ENCODE results near the gene NFATC1. TPM values are rescaled to one million over a fixed set of nuclear protein-coding genes. Genes with fewer than 3 reads are reported as not detected.

Gene NFATC1
- total RNA-seq, 2 donors from 2014 or later: 19.0 to 20.2 TPM

- Histone ChIP-seq H3K27ac (no peak overlapping the region), H3K4me1 (peaks cover 0 to 9% of the 10 kb centered on the region in 2 donors), H3K36me3 (peaks cover 7% of the 10 kb centered on the region), H3K4me3 (no peak overlapping the region), H3K9me3 (no peaks in the 10 kb centered on the region), H3K27me3 (no peaks in the 10 kb centered on the region)
- TF ChIP-seq, protein P1, sequence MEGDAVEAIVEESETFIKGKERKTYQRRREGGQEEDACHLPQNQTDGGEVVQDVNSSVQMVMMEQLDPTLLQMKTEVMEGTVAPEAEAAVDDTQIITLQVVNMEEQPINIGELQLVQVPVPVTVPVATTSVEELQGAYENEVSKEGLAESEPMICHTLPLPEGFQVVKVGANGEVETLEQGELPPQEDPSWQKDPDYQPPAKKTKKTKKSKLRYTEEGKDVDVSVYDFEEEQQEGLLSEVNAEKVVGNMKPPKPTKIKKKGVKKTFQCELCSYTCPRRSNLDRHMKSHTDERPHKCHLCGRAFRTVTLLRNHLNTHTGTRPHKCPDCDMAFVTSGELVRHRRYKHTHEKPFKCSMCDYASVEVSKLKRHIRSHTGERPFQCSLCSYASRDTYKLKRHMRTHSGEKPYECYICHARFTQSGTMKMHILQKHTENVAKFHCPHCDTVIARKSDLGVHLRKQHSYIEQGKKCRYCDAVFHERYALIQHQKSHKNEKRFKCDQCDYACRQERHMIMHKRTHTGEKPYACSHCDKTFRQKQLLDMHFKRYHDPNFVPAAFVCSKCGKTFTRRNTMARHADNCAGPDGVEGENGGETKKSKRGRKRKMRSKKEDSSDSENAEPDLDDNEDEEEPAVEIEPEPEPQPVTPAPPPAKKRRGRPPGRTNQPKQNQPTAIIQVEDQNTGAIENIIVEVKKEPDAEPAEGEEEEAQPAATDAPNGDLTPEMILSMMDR (IDR thresholded peaks at IDR 0.05): no peak
- DNase-seq (ENCODE audit: low spot score): no peak
Observed at GRCh38 chr18:79426376-79427300, 30.9 kb downstream of the NFATC1 start.

DNA sequence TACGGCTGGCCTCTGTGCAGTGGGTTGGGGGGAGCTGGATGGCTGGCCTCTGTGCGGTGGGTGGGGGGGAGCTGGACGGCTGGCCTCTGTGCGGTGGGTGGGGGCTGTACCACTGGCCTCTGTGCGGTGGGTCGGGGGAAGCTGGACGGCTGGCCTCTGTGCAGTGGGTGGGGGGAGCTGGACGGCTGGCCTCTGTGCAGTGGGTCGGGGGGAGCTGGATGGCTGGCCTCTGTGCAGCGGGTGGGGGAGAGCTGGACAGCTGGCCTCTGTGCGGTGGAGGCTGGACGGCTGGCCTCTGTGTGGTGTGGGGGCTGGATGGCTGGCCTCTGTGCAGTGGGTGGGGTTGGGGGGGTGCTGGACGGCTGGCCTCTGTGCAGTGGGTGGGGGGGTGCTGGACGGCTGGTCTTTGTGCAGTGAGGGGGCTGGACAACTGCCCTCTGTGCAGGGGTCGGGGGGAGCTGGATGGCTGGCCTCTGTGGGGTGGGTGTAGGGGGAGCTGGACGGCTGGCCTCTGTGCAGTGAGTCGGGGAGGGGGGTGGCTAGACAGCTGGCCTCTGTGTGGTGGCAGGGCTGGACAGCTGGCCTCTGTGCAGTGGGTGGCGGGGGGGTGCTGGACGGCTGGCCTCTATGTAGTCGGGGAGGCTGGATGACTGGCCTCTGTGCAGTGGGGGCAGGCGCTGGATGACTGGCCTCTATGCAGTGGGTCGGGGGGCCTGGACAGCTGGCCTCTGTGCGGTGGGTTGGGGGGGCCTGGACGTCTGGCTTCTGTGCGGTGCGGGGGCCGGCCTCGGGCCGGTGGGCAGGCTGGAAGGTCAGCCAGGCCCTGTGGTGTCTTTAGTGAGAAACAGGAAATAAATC is 31.9 kb downstream of the NFATC1 start:
- Histone ChIP-seq H3K36me3 (peaks cover 6% of the 10 kb centered on the region), H3K27ac (no peak overlapping the region), H3K9me3 (no peaks in the 10 kb centered on the region), H3K4me1 (peaks cover 0 to 9% of the 10 kb centered on the region in 2 donors), H3K4me3 (no peak overlapping the region), H3K27me3 (no peaks in the 10 kb centered on the region)
- TF ChIP-seq, protein P1 (IDR thresholded peaks at IDR 0.05): no peak
- no peak for DNase-seq (ENCODE audit: low spot score)

DNA sequence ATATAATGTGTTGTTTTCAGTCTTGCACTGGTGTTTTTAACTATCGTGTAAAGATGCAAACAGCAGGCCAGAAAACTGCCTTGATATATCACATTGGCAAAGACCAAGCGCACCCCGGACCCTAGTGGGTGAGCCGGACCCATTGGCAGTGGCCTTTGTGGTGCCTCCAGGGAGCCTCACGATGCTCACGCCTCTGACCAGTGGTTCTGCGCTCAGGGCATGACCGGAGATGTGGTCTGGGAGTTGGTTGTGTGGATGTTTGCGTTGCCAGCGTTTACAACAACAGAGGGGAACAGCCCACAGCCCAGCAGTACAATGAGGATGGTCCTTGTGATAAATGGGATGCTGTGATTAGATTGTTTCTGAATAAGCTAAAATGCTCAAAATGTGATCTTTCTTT is 32.6 kb downstream of the NFATC1 start:
- TF ChIP-seq, protein P1 (IDR thresholded peaks at IDR 0.05): no peak
- no peaks in the 10 kb centered on the region for H3K27me3 ChIP-seq
- no peak overlapping the region for H3K4me3 ChIP-seq
- DNase-seq (ENCODE audit: low spot score): no peak
- H3K36me3 ChIP-seq: peaks cover 6% of the 10 kb centered on the region
- H3K4me1 ChIP-seq: peaks cover 0 to 7% of the 10 kb centered on the region in 2 donors
- H3K9me3 ChIP-seq: no peaks in the 10 kb centered on the region
- no peak overlapping the region for H3K27ac ChIP-seq

DNA sequence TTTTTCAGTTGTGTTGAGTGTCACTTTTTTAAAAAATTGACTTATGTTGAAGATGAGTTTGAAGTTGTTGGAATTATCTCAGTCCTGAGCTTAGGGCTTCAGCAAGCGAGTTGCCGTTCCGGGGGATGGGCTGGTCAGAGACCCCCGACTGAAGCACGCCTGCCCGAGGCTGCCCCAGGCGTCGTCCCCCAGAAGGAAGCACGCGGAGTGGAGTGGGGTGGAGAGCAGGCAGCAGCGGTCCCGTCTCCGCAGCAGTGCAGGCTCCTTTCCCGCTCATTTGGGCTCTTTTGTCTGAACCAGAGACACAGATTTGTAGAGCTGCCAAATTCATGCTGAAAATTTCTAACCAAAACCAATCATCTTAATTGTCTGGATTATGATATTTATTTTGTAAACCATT is 33.7 kb downstream of the NFATC1 start:
- Histone ChIP-seq H3K9me3 (no peaks in the 10 kb centered on the region), H3K36me3 (peaks cover 16% of the 10 kb centered on the region), H3K27ac (no peak overlapping the region), H3K4me3 (no peak overlapping the region), H3K4me1 (no peaks in the 10 kb centered on the region), H3K27me3 (no peaks in the 10 kb centered on the region)
- DNase-seq (ENCODE audit: low spot score): no peak
- TF ChIP-seq, protein P1 (IDR thresholded peaks at IDR 0.05): no peak

- no peaks in the 10 kb centered on the region for H3K27me3 ChIP-seq
- H3K36me3 ChIP-seq: peaks cover 19% of the 10 kb centered on the region
- H3K4me1 ChIP-seq: no peaks in the 10 kb centered on the region
- TF ChIP-seq, protein P1 (IDR thresholded peaks at IDR 0.05): no peak
- no peak for DNase-seq (ENCODE audit: low spot score)
- no peak overlapping the region for H3K27ac ChIP-seq
- no peak overlapping the region for H3K4me3 ChIP-seq
- H3K9me3 ChIP-seq: no peaks in the 10 kb centered on the region
Observed at GRCh38 chr18:79429785-79430281, 34.1 kb downstream of the NFATC1 start.
